22Rv1 (cell line): ENCODE results near the gene LRCH3.
"Not testable (repeated sequence)": the region's sequence is repeated elsewhere in the genome, so short reads cannot be mapped to it uniquely, and the experiment has no call there.

Experiments used
- H3K27ac ChIP-seq: fragments of 450-650 bp; 2 replicates; pipeline ENCODE4 v1.5.1; 2017
- CTCF ChIP-seq: fragments of 450-650 bp; IDR thresholded peaks from 2 replicates; pipeline ENCODE4 v1.5.1; 2017; ENCODE audit warnings: mild to moderate bottlenecking
- ZFX ChIP-seq: fragments of 450-650 bp; IDR thresholded peaks from 2 replicates; pipeline ENCODE4 v1.6.1; 2017; ENCODE audit warnings: antibody characterized with exemption, borderline replicate concordance

The LRCH3 gene

GRCh38 chr3:197899833-197900478 lies 108.9 kb downstream of the LRCH3 start:
- TF ChIP-seq ZFX = no peak
- TF ChIP-seq CTCF = no peak
- no peak overlapping the region for H3K27ac ChIP-seq

GRCh38 chr3:197901626-197902025 lies 110.6 kb downstream of the LRCH3 start:
- no peak overlapping the region for H3K27ac ChIP-seq
- no peak for TF ChIP-seq ZFX
- no peak for TF ChIP-seq CTCF

- no peak for TF ChIP-seq ZFX
- peak; percentile 98 for TF ChIP-seq CTCF
- no peak overlapping the region for H3K27ac ChIP-seq
Observed at GRCh38 chr3:197906023-197906849, 115.2 kb downstream of the LRCH3 start.

GRCh38 chr3:197906850-197907187 lies 115.8 kb downstream of the LRCH3 start:
- H3K27ac ChIP-seq = no peak overlapping the region

GRCh38 chr3:197907196-197907595 lies 116.1 kb downstream of the LRCH3 start:
- TF ChIP-seq CTCF (no peak), ZFX (no peak)
- no peak overlapping the region for H3K27ac ChIP-seq

More at GRCh38 chr3:197906850-197907187, 115.8 kb downstream of the LRCH3 start:
- no peak for TF ChIP-seq CTCF
- no peak for TF ChIP-seq ZFX

GRCh38 chr3:197908550-197908949 lies 117.5 kb downstream of the LRCH3 start:
- H3K27ac ChIP-seq = not testable (repeated sequence)

- TF ChIP-seq CTCF (no peak), ZFX (no peak)
- no peak overlapping the region for H3K27ac ChIP-seq
Observed at GRCh38 chr3:197908957-197909701, 118.1 kb downstream of the LRCH3 start.
